Astrocyte (in vitro differentiated cells and primary cell): ENCODE data around the gene RYR2. TPM values are rescaled to one million over a fixed set of nuclear protein-coding genes. Genes with fewer than 3 reads are reported as not detected.

Experiments
- DNase-seq: peaks from one replicate; pipeline ENCODE4 v3.0.0-alpha.2; 2010; ENCODE audit warnings: low read depth
- FAIRE-seq: peaks from 2 replicates; lab custom pipeline; 2011; peaks lifted over from hg19 to GRCh38; lab: Jason Lieb, UNC
- H2AFZ ChIP-seq: 2 replicates; pipeline ENCODE4 v1.6.0; 2012; ENCODE audit warnings: low read depth, low read length, inconsistent platforms
- H3K27ac ChIP-seq: 2 replicates; pipeline ENCODE4 v1.5.1; 2011; ENCODE audit warnings: low read depth, low read length, inconsistent platforms
- H3K27me3 ChIP-seq: 2 replicates; pipeline ENCODE4 v1.6.0; 2011; ENCODE audit warnings: low read length, inconsistent platforms; ENCODE audit not compliant: insufficient read depth
- H3K36me3 ChIP-seq: 2 replicates; pipeline ENCODE4 v1.5.1; 2011; ENCODE audit warnings: low read length, inconsistent platforms; ENCODE audit not compliant: insufficient read depth
- H3K4me1 ChIP-seq: 2 replicates; pipeline ENCODE4 v1.5.1; 2011; ENCODE audit warnings: low read length, inconsistent platforms; ENCODE audit not compliant: insufficient read depth
- H3K4me2 ChIP-seq: 2 replicates; pipeline ENCODE4 v1.6.0; 2012; ENCODE audit warnings: low read length, inconsistent platforms
- H3K4me3 ChIP-seq: 2 replicates; pipeline ENCODE4 v1.5.1; 2011; ENCODE audit warnings: low read depth, mild to moderate bottlenecking, low read length, inconsistent platforms; ENCODE audit not compliant: insufficient read depth
- H3K79me2 ChIP-seq: 2 replicates; pipeline ENCODE4 v1.6.0; 2012; ENCODE audit warnings: mild to moderate bottlenecking, low read length, inconsistent platforms; ENCODE audit not compliant: insufficient read depth
- H3K9ac ChIP-seq: 2 replicates; pipeline ENCODE4 v1.6.0; 2012; ENCODE audit warnings: mild to moderate bottlenecking, low read length, inconsistent platforms
- H3K9me3 ChIP-seq: 2 replicates; pipeline ENCODE4 v1.5.1; 2012; ENCODE audit warnings: low read depth, mild to moderate bottlenecking, low read length, inconsistent platforms; ENCODE audit not compliant: insufficient read depth
- H4K20me1 ChIP-seq: 2 replicates; pipeline ENCODE4 v1.6.0; 2012; ENCODE audit warnings: low read length, inconsistent platforms; ENCODE audit not compliant: insufficient read depth
- H3K27ac Mint-ChIP-seq: one replicate; pipeline ENCODE4 v1.8.0; 2021; ENCODE audit warnings: mild to moderate bottlenecking, mixed read lengths; ENCODE audit not compliant: unreplicated experiment
- H3K27me3 Mint-ChIP-seq: one replicate; pipeline ENCODE4 v1.8.0; 2021; ENCODE audit warnings: low read depth, mixed read lengths; ENCODE audit not compliant: unreplicated experiment
- H3K36me3 Mint-ChIP-seq: one replicate; pipeline ENCODE4 v1.8.0; 2021; ENCODE audit warnings: low read depth, mixed read lengths; ENCODE audit not compliant: unreplicated experiment
- H3K4me1 Mint-ChIP-seq: one replicate; pipeline ENCODE4 v1.8.0; 2021; ENCODE audit warnings: low read depth, mixed read lengths; ENCODE audit not compliant: unreplicated experiment
- H3K4me3 Mint-ChIP-seq: one replicate; pipeline ENCODE4 v1.8.0; 2021; ENCODE audit warnings: mild to moderate bottlenecking, moderate library complexity, mixed read lengths; ENCODE audit not compliant: unreplicated experiment
- H3K9me3 Mint-ChIP-seq: one replicate; pipeline ENCODE4 v1.8.0; 2021; ENCODE audit warnings: mild to moderate bottlenecking, mixed read lengths; ENCODE audit not compliant: unreplicated experiment
- CTCF ChIP-seq: IDR thresholded peaks from 2 replicates; pipeline ENCODE4 v1.5.1; 2011; ENCODE audit warnings: low read depth, mild to moderate bottlenecking, inconsistent platforms, low read length, moderate library complexity; ENCODE audit not compliant: insufficient read depth
- EZH2 ChIP-seq: IDR thresholded peaks from 2 replicates; pipeline ENCODE4 v1.6.1; 2012; ENCODE audit warnings: mild to moderate bottlenecking, low read length, inconsistent platforms; ENCODE audit not compliant: insufficient read depth
- total RNA-seq: library from RNA; stranded (reverse); gene quantifications from 2 replicates; pipeline ENCODE4 v1.2.1, GENCODE V29; 2021

Gene RYR2
- total RNA-seq, 1 donor from 2014 or later = 0.30 TPM

GRCh38 chr1:237428809-237429208 lies 386.8 kb downstream of the RYR2 start:
- no peak overlapping the region for H2AFZ ChIP-seq
- H3K4me3 ChIP-seq = no peak overlapping the region
- H3K79me2 ChIP-seq = no peaks in the 10 kb centered on the region
- Mint-ChIP-seq H3K4me3 (no peak overlapping the region), H3K36me3 (no peaks in the 10 kb centered on the region), H3K4me1 (no peaks in the 10 kb centered on the region), H3K9me3 (no peaks in the 10 kb centered on the region), H3K27ac (no peak overlapping the region), H3K27me3 (no peaks in the 10 kb centered on the region)
- TF ChIP-seq CTCF = no peak
- TF ChIP-seq EZH2 = no peak
- DNase-seq (no peak), FAIRE-seq (no peak)
- no peak overlapping the region for H3K4me2 ChIP-seq
- no peaks in the 10 kb centered on the region for H3K9me3 ChIP-seq
- no peak overlapping the region for H3K27ac ChIP-seq
- no peak overlapping the region for H3K9ac ChIP-seq
- H4K20me1 ChIP-seq = no peaks in the 10 kb centered on the region
- H3K27me3 ChIP-seq = no peaks in the 10 kb centered on the region
- no peaks in the 10 kb centered on the region for H3K4me1 ChIP-seq
- no peaks in the 10 kb centered on the region for H3K36me3 ChIP-seq

- no peak overlapping the region for H3K27ac ChIP-seq
- no peak overlapping the region for H2AFZ ChIP-seq
- Mint-ChIP-seq H3K9me3 (no peaks in the 10 kb centered on the region), H3K27me3 (no peaks in the 10 kb centered on the region), H3K4me3 (no peak overlapping the region), H3K36me3 (no peaks in the 10 kb centered on the region), H3K27ac (no peak overlapping the region), H3K4me1 (no peaks in the 10 kb centered on the region)
- no peaks in the 10 kb centered on the region for H4K20me1 ChIP-seq
- FAIRE-seq (no peak), DNase-seq (no peak)
- no peaks in the 10 kb centered on the region for H3K36me3 ChIP-seq
- no peaks in the 10 kb centered on the region for H3K9me3 ChIP-seq
- no peaks in the 10 kb centered on the region for H3K4me1 ChIP-seq
- H3K4me3 ChIP-seq = no peak overlapping the region
- H3K4me2 ChIP-seq = no peak overlapping the region
- no peaks in the 10 kb centered on the region for H3K27me3 ChIP-seq
- H3K79me2 ChIP-seq = no peaks in the 10 kb centered on the region
- TF ChIP-seq CTCF (no peak), EZH2 (no peak)
- H3K9ac ChIP-seq = no peak overlapping the region
Observed at GRCh38 chr1:237429252-237429651, 387.3 kb downstream of the RYR2 start.

GRCh38 chr1:237431448-237431847 lies 389.5 kb downstream of the RYR2 start:
- H3K36me3 ChIP-seq = no peaks in the 10 kb centered on the region

More at GRCh38 chr1:237431448-237431847, 389.5 kb downstream of the RYR2 start:
- no peaks in the 10 kb centered on the region for H4K20me1 ChIP-seq
- Mint-ChIP-seq H3K27ac (no peak overlapping the region), H3K4me1 (no peaks in the 10 kb centered on the region), H3K4me3 (no peak overlapping the region), H3K27me3 (no peaks in the 10 kb centered on the region), H3K36me3 (no peaks in the 10 kb centered on the region), H3K9me3 (no peaks in the 10 kb centered on the region)
- H3K4me3 ChIP-seq = no peak overlapping the region
- no peak overlapping the region for H3K9ac ChIP-seq
- DNase-seq = no peak
- FAIRE-seq = no peak
- H3K4me1 ChIP-seq = no peaks in the 10 kb centered on the region
- no peaks in the 10 kb centered on the region for H3K9me3 ChIP-seq
- no peak overlapping the region for H2AFZ ChIP-seq
- H3K27ac ChIP-seq = no peak overlapping the region
- no peaks in the 10 kb centered on the region for H3K27me3 ChIP-seq
- H3K4me2 ChIP-seq = no peak overlapping the region
- TF ChIP-seq CTCF (no peak), EZH2 (no peak)
- H3K79me2 ChIP-seq = no peaks in the 10 kb centered on the region
